ENCODE results near the gene BAMBI. TPM values are rescaled to one million over a fixed set of nuclear protein-coding genes. Genes with fewer than 3 reads are reported as not detected.

BAMBI gene
- total RNA-seq, 2 experiments from 2014 or later = 2.5 to 2.9 TPM

DNA sequence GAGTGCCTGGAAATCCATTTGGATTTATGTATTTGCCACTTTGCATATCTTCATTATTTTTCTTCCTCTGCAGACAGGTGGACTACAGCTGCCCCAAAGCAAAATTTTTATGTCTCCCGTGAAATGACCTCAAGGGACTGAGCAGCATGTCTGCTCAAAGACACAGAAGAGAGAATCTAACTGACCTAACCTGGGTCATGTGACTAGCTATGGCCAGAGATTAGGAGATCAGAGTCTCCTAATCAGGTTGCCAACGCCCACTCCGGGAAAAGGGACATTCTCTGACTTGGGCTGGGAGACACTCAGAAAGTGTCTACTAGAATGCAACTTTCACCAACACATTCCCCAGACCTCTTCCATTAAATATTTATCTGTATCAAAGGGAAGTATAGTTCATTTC is 2.5 kb upstream of the BAMBI start:
- H3K4me1 Mint-ChIP-seq (ENCODE audit: low read depth) = peaks cover 25% of the 10 kb centered on the region
- H3K27ac Mint-ChIP-seq = no peak overlapping the region
- TF ChIP-seq, protein P1, sequence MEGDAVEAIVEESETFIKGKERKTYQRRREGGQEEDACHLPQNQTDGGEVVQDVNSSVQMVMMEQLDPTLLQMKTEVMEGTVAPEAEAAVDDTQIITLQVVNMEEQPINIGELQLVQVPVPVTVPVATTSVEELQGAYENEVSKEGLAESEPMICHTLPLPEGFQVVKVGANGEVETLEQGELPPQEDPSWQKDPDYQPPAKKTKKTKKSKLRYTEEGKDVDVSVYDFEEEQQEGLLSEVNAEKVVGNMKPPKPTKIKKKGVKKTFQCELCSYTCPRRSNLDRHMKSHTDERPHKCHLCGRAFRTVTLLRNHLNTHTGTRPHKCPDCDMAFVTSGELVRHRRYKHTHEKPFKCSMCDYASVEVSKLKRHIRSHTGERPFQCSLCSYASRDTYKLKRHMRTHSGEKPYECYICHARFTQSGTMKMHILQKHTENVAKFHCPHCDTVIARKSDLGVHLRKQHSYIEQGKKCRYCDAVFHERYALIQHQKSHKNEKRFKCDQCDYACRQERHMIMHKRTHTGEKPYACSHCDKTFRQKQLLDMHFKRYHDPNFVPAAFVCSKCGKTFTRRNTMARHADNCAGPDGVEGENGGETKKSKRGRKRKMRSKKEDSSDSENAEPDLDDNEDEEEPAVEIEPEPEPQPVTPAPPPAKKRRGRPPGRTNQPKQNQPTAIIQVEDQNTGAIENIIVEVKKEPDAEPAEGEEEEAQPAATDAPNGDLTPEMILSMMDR (IDR thresholded peaks at IDR 0.05) = no peak
- Histone ChIP-seq H3K4me3 (ENCODE audit: low read length) (no peak overlapping the region), H3K4me1 (ENCODE audit: insufficient read depth, low read length) (peaks cover 25% of the 10 kb centered on the region), H3K36me3 (ENCODE audit: insufficient read depth, low read length) (no peaks in the 10 kb centered on the region), H3K27me3 (ENCODE audit: control insufficient read depth in 1 of 2, insufficient read depth in 2 of 2, low read length in 2 of 2) (peaks cover 45 to 67% of the 10 kb centered on the region in 2 experiments), H3K9me3 (ENCODE audit: control insufficient read depth in 1 of 2, insufficient read depth in 1 of 2, low read length in 2 of 2) (peaks cover 0 to 3% of the 10 kb centered on the region in 2 experiments), H3K27ac (ENCODE audit: low read depth in 1 of 2, low read length in 2 of 2) (no peak overlapping the region)
- POLR2A ChIA-PET = no interaction called here
- no peaks in the 10 kb centered on the region for H3K36me3 Mint-ChIP-seq (ENCODE audit: low read depth)
- H3K9me3 Mint-ChIP-seq = no peaks in the 10 kb centered on the region
- CTCF ChIA-PET = interaction anchor here (3.6 kb wide), 1 partner anchor 11 kb away, joined by 12 read pairs; no protein-coding TSS in a partner anchor
- H3K4me3 Mint-ChIP-seq = no peak overlapping the region
- H3K27me3 Mint-ChIP-seq = peaks cover 78% of the 10 kb centered on the region
- no peak for DNase-seq
- no peak for ATAC-seq (ENCODE audit: poor library complexity)
- intact Hi-C loops (cut with DNase I, micrococcal nuclease) = loop anchor here (5.0 kb wide), 3 partner anchors 142 to 1008 kb away; partner anchors contain the start of gene WAC (in 1 of the 2)

DNA sequence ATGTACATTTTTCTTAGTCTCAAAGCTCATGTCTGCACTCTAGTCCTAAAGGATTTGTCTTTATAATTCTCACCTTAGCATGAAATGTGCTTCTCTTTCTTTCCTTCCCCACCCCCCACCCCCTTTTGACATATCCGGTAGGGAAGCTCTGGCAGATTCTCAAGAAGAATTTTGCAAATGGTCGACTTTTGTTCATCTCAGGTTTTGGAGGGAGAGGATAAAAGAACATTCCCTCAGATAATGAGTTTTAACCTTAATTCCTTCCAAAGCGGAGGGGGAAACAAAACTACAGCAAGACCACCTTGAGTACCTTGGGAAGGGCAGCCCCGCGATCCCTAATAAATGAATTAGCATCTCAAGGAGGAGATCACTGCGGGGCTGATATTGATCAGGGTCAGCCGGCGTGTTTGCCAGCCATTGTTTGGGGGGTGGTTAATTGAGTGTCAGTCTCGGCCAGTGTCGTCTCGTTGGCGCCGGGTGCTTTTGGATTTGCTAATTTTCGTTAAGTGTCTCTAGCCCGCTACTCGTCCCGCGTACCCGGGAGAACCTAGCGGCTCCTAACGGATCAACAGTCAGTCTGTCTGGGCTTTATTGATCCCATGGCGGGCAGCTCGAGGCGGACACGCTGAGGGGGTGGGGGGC is 874 bp upstream of the BAMBI start:
- no peaks in the 10 kb centered on the region for H3K36me3 ChIP-seq (ENCODE audit: insufficient read depth, low read length)
- peaks cover 0 to 3% of the 10 kb centered on the region in 2 experiments for H3K9me3 ChIP-seq (ENCODE audit: control insufficient read depth in 1 of 2, insufficient read depth in 1 of 2, low read length in 2 of 2)
- Mint-ChIP-seq H3K4me1 (ENCODE audit: low read depth) (peaks cover 31% of the 10 kb centered on the region), H3K36me3 (ENCODE audit: low read depth) (no peaks in the 10 kb centered on the region), H3K27ac (no peak overlapping the region), H3K27me3 (peaks cover 78% of the 10 kb centered on the region), H3K4me3 (peak overlapping the region; percentile 85), H3K9me3 (no peaks in the 10 kb centered on the region)
- peaks cover 49 to 67% of the 10 kb centered on the region in 2 experiments for H3K27me3 ChIP-seq (ENCODE audit: control insufficient read depth in 1 of 2, insufficient read depth in 2 of 2, low read length in 2 of 2)
- intact Hi-C loops (cut with DNase I, micrococcal nuclease) = loop anchor here (5.0 kb wide), 3 partner anchors 144 to 1006 kb away; partner anchors contain the start of gene WAC (in 1 of the 2)
- DNase-seq (peak in 7 of 14 experiments; percentile 5 to 44 (median 20)), ATAC-seq (ENCODE audit: poor library complexity) (peak; percentile 0)
- POLR2A ChIA-PET = interaction anchor here (1.1 kb wide), 1 partner anchor 144 kb away, joined by 3 read pairs; the partner anchor contains the start of gene WAC
- CTCF ChIA-PET = interaction anchor here (1.2 to 3.6 kb wide), 2 partner anchors 8 to 13 kb away, joined by 3 to 12 read pairs; no protein-coding TSS in a partner anchor
- H3K27ac ChIP-seq (ENCODE audit: low read depth in 1 of 2, low read length in 2 of 2) = no peak overlapping the region
- TF ChIP-seq, protein P1 (IDR thresholded peaks at IDR 0.05) = no peak
- H3K4me1 ChIP-seq (ENCODE audit: insufficient read depth, low read length) = peaks cover 27% of the 10 kb centered on the region
- peak overlapping the region; percentile 52 for H3K4me3 ChIP-seq (ENCODE audit: low read length)

DNA sequence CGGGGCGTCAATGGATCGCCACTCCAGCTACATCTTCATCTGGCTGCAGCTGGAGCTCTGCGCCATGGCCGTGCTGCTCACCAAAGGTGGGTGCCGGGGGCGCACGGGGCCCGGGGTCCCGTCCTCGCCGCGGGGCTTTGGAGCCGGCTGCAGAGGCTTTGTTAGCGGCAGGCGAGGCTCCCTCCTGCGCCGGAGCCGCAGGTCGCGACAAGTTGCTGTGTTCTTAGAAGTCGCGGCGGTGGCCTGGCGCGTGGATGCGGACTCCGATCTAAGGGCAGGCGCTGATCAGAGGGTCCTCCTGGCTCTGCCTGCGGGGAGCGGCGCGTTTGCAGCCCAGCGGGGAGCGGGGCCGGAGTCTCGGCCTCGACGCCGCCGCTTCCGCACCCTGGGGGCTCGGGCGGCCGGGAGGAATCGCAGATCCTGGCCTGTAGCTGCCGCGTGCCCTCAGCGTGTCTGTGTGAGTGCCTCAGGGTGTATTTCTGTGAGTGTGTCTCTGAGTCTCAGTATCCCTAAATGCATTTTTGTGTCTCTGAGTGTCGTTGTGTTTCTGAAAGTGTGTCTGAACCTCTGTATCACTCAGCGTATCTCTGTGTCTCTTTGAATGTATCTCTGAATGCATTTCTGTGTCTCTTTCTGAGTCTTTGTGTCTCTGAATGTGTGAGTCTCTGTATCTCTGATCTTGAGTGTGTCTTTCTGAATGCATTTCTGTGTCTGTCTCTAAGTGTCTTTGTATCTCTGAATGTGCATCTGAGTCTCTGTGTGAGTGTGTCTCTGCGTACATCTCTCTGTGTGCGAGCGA is 766 bp downstream of the BAMBI start:
- CTCF ChIA-PET = interaction anchor here (1.2 to 3.6 kb wide), 4 partner anchors 10 to 709 kb away, joined by 3 to 12 read pairs (median 6); no protein-coding TSS in a partner anchor
- Histone ChIP-seq H3K36me3 (ENCODE audit: insufficient read depth, low read length) (no peaks in the 10 kb centered on the region), H3K27ac (ENCODE audit: low read depth in 1 of 2, low read length in 2 of 2) (no peak overlapping the region), H3K4me1 (ENCODE audit: insufficient read depth, low read length) (peaks cover 27% of the 10 kb centered on the region), H3K4me3 (ENCODE audit: low read length) (peak overlapping the region; percentile 59), H3K27me3 (ENCODE audit: control insufficient read depth in 1 of 2, insufficient read depth in 2 of 2, low read length in 2 of 2) (peaks cover 46 to 70% of the 10 kb centered on the region in 2 experiments), H3K9me3 (ENCODE audit: control insufficient read depth in 1 of 2, insufficient read depth in 1 of 2, low read length in 2 of 2) (peaks cover 0 to 3% of the 10 kb centered on the region in 2 experiments)
- Mint-ChIP-seq H3K27me3 (peaks cover 84% of the 10 kb centered on the region), H3K27ac (no peak overlapping the region), H3K4me1 (ENCODE audit: low read depth) (peaks cover 31% of the 10 kb centered on the region), H3K36me3 (ENCODE audit: low read depth) (no peaks in the 10 kb centered on the region), H3K9me3 (no peaks in the 10 kb centered on the region), H3K4me3 (peak overlapping the region; percentile 81)
- ATAC-seq (ENCODE audit: poor library complexity) = no peak
- TF ChIP-seq, protein P1 (IDR thresholded peaks at IDR 0.05) = no peak
- intact Hi-C loops (cut with DNase I, micrococcal nuclease) = loop anchor here (5.0 kb wide), 3 partner anchors 146 to 1004 kb away; partner anchors contain the start of gene WAC (in 1 of the 2)
- POLR2A ChIA-PET = no interaction called here
- DNase-seq = peak in 9 of 14 experiments; percentile 4 to 51 (median 22)
